OCI-LY1 (cell line): ENCODE results near the gene TUBD1.
"Not testable (repeated sequence)": the region's sequence is repeated elsewhere in the genome, so short reads cannot be mapped to it uniquely, and the experiment has no call there.

Experiments
- CTCF ChIP-seq: fragments of 200-600 bp; sonication (generic), shearing (Covaris generic); IDR thresholded peaks from 2 replicates; pipeline ENCODE4 v1.5.1; 2017; ENCODE audit warnings: mild to moderate bottlenecking, antibody characterized with exemption, low read length, moderate library complexity, mixed read lengths
- EZH2 ChIP-seq: fragments of 200-600 bp; sonication (generic), shearing (Covaris generic); IDR thresholded peaks from 2 replicates; pipeline ENCODE4 v1.8.0; 2017; ENCODE audit warnings: borderline replicate concordance, mixed run types, mild to moderate bottlenecking, antibody characterized with exemption, low read length, moderate library complexity, mixed read lengths

- not testable (repeated sequence) for TF ChIP-seq EZH2, CTCF
Measured at GRCh38 chr17:59940697-59941096, 48.0 kb upstream of the TUBD1 start.
